Measurements from ENCODE around the gene CEBPZOS. TPM values are rescaled to one million over a fixed set of nuclear protein-coding genes. Genes with fewer than 3 reads are reported as not detected.
"Not testable (repeated sequence)": the region's sequence is repeated elsewhere in the genome, so short reads cannot be mapped to it uniquely, and the experiment has no call there.

CEBPZOS gene
- total RNA-seq, 1 donor from 2014 or later = 61.3 TPM

GRCh38 chr2:37203708-37204107 is 7.4 kb downstream of the CEBPZOS start:
- peaks cover 81% of the 10 kb centered on the region for H3K36me3 ChIP-seq
- intact Hi-C loops (cut with micrococcal nuclease) = no loop called here
- H3K4me3 ChIP-seq = no peak overlapping the region
- peaks cover 40% of the 10 kb centered on the region for H3K9me3 ChIP-seq (replicated peaks)
- peaks cover 2% of the 10 kb centered on the region for H3K4me1 ChIP-seq
- no peaks in the 10 kb centered on the region for H3K27me3 ChIP-seq (ENCODE audit: low read depth)
- TF ChIP-seq, protein P1, sequence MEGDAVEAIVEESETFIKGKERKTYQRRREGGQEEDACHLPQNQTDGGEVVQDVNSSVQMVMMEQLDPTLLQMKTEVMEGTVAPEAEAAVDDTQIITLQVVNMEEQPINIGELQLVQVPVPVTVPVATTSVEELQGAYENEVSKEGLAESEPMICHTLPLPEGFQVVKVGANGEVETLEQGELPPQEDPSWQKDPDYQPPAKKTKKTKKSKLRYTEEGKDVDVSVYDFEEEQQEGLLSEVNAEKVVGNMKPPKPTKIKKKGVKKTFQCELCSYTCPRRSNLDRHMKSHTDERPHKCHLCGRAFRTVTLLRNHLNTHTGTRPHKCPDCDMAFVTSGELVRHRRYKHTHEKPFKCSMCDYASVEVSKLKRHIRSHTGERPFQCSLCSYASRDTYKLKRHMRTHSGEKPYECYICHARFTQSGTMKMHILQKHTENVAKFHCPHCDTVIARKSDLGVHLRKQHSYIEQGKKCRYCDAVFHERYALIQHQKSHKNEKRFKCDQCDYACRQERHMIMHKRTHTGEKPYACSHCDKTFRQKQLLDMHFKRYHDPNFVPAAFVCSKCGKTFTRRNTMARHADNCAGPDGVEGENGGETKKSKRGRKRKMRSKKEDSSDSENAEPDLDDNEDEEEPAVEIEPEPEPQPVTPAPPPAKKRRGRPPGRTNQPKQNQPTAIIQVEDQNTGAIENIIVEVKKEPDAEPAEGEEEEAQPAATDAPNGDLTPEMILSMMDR (IDR thresholded peaks at IDR 0.05; ENCODE audit: borderline replicate concordance) = no peak
- H3K27ac ChIP-seq (replicated peaks) = no peak overlapping the region
- DNase-seq = no peak

DNA sequence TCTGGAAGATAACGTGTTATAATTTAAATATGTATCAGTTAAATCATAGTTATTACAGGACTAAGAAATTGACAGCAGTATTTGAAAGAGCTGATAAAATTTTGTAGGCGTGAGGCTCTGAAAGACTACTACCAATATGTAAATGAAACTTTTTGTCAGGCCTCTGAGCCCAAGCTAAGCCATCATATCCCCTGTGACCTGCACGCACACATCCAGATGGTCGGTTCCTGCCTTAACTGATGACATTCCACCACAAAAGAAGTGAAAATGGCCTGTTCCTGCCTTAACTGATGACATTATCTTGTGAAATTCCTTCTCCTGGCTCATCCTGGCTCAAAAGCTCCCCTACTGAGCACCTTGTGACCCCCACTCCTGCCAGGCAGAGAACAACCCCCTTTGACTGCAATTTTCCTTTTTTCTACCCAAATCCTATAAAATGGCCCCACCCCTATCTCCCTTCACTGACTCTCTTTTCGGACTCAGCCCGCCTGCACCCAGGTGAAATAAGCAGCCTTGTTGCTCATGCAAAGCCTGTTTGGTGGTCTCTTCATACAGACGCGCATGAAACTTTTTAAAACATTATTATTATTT is 8.9 kb downstream of the CEBPZOS start:
- H3K27ac ChIP-seq (replicated peaks); H3K4me1 ChIP-seq; H3K4me3 ChIP-seq; DNase-seq; intact Hi-C loops (cut with micrococcal nuclease); H3K27me3 ChIP-seq (ENCODE audit: low read depth): not testable (repeated sequence)
- peaks cover 54% of the 10 kb centered on the region for H3K9me3 ChIP-seq (replicated peaks)
- H3K36me3 ChIP-seq = peaks cover 95% of the 10 kb centered on the region

DNA sequence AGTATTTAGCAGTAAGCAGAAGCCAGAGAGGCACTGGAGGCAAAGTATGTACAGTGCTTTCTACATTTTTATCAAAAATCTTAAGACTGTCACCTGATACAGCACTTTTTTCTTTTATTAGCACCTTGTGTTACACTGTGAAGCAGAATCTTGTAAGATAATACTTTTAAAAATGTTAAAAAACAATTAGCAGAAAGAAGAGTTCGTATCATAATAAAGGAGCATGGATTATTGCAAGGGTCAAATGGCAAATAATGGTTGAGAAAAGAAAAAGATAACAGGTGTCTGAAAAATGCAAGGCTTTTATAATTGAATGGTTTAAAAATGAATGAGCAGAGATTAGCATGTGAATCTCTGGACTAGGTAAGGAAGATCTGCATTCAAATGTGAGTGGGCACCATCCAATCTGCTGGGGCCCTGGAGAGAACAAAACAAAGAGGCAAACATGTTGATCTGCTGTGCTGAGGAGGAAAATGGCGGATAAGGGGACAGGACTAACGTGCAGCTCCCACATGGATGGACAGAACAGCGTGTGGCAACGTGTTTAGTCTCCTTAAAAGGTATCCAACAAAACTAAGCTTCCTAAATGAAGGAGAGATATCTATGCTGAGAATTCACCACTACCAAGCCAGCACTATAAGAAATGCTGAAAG is 9.5 kb downstream of the CEBPZOS start:
- intact Hi-C loops (cut with micrococcal nuclease) = no loop called here
- H3K36me3 ChIP-seq = peaks cover 99% of the 10 kb centered on the region
- no peaks in the 10 kb centered on the region for H3K4me1 ChIP-seq
- H3K4me3 ChIP-seq = no peak overlapping the region
- peaks cover 55% of the 10 kb centered on the region for H3K9me3 ChIP-seq (replicated peaks)
- H3K27ac ChIP-seq (replicated peaks) = no peak overlapping the region
- no peak for DNase-seq
- TF ChIP-seq, protein P1 (IDR thresholded peaks at IDR 0.05; ENCODE audit: borderline replicate concordance) = no peak
- no peaks in the 10 kb centered on the region for H3K27me3 ChIP-seq (ENCODE audit: low read depth)

- H3K4me1 ChIP-seq; DNase-seq; intact Hi-C loops (cut with micrococcal nuclease); H3K4me3 ChIP-seq; H3K27me3 ChIP-seq (ENCODE audit: low read depth); H3K27ac ChIP-seq (replicated peaks): not testable (repeated sequence)
- peaks cover 55% of the 10 kb centered on the region for H3K9me3 ChIP-seq (replicated peaks)
- H3K36me3 ChIP-seq = peaks cover 100% of the 10 kb centered on the region
Measured at GRCh38 chr2:37206760-37207159, 10.5 kb downstream of the CEBPZOS start.

GRCh38 chr2:37211212-37211611 is 14.9 kb downstream of the CEBPZOS start:
- H3K4me1 ChIP-seq = no peaks in the 10 kb centered on the region
- H3K27me3 ChIP-seq (ENCODE audit: low read depth) = no peaks in the 10 kb centered on the region
- DNase-seq = no peak
- TF ChIP-seq, protein P1 (IDR thresholded peaks at IDR 0.05; ENCODE audit: borderline replicate concordance) = no peak
- no peak overlapping the region for H3K4me3 ChIP-seq
- H3K36me3 ChIP-seq = peaks cover 100% of the 10 kb centered on the region
- peaks cover 40% of the 10 kb centered on the region for H3K9me3 ChIP-seq (replicated peaks)
- intact Hi-C loops (cut with micrococcal nuclease) = no loop called here
- H3K27ac ChIP-seq (replicated peaks) = no peak overlapping the region

- Histone ChIP-seq H3K4me3 (no peak overlapping the region), H3K27me3 (ENCODE audit: low read depth) (no peaks in the 10 kb centered on the region), H3K36me3 (peaks cover 100% of the 10 kb centered on the region), H3K9me3 (replicated peaks) (peaks cover 33% of the 10 kb centered on the region), H3K4me1 (no peaks in the 10 kb centered on the region), H3K27ac (replicated peaks) (no peak overlapping the region)
- TF ChIP-seq, protein P1 (IDR thresholded peaks at IDR 0.05; ENCODE audit: borderline replicate concordance) = no peak
- DNase-seq = no peak
- intact Hi-C loops (cut with micrococcal nuclease) = no loop called here
Measured at GRCh38 chr2:37211939-37212338, 15.6 kb downstream of the CEBPZOS start.

Data from left ventricle myocardium inferior (tissue), 1 donor.